GM18511 (cell line): Measurements from ENCODE around the gene ATP5ME.
A peak's percentile ranks its signal among the peaks of the same experiment; 100 is the strongest.
"Not testable (repeated sequence)": the region's sequence is repeated elsewhere in the genome, so short reads cannot be mapped to it uniquely, and the experiment has no call there.

Experiments
- ATAC-seq: cut with Tn5 transposase; IDR thresholded peaks from one replicate; pipeline ENCODE4 v1.9.1; 2021; ENCODE audit warnings: mild to moderate bottlenecking, moderate library complexity; ENCODE audit not compliant: unreplicated experiment

ATP5ME gene

GRCh38 chr4:705278-706082 lies 31.4 kb upstream of the ATP5ME start, which contains the start of gene PCGF3:
TSS of gene PCGF3 (plus strand) at chr4:705832. CDS start at chr4:733681, 27,849 bp downstream.
- ATAC-seq: peak; percentile 94

GRCh38 chr4:704971-705277 lies 30.8 kb upstream of the ATP5ME start:
- no peak for ATAC-seq

GRCh38 chr4:704198-704891 lies 30.3 kb upstream of the ATP5ME start:
- no peak for ATAC-seq

- no peak for ATAC-seq
These were observed 29.5 kb upstream of the ATP5ME start for GRCh38 chr4:703336-704197.

- ATAC-seq: no peak
These were observed 28.6 kb upstream of the ATP5ME start for GRCh38 chr4:702618-703048.

- no peak for ATAC-seq
These were observed 26.6 kb upstream of the ATP5ME start for GRCh38 chr4:700587-701264.

- no peak for ATAC-seq
These were observed 25.9 kb upstream of the ATP5ME start for GRCh38 chr4:699816-700580.

GRCh38 chr4:694341-694940 lies 20.4 kb upstream of the ATP5ME start:
- ATAC-seq: not testable (repeated sequence)

- no peak for ATAC-seq
These were observed 18.9 kb upstream of the ATP5ME start for GRCh38 chr4:692771-693554.

GRCh38 chr4:689723-690122 lies 15.6 kb upstream of the ATP5ME start:
- no peak for ATAC-seq

- no peak for ATAC-seq
These were observed 15.0 kb upstream of the ATP5ME start, which contains the start of gene SLC49A3 for GRCh38 chr4:688854-689681. TSS of gene SLC49A3 (minus strand) at chr4:689151. CDS start at chr4:689127, 24 bp downstream.

GRCh38 chr4:687971-688853 lies 14.1 kb upstream of the ATP5ME start:
- ATAC-seq: no peak

GRCh38 chr4:687048-687970 lies 13.2 kb upstream of the ATP5ME start:
- no peak for ATAC-seq

- no peak for ATAC-seq
These were observed 12.5 kb upstream of the ATP5ME start for GRCh38 chr4:686413-687040.

- ATAC-seq: no peak
These were observed 11.8 kb upstream of the ATP5ME start for GRCh38 chr4:685679-686412.
